Muscle of leg (tissue), 11 donors: ENCODE results near the gene YDJC. TPM values are rescaled to one million over a fixed set of nuclear protein-coding genes. Genes with fewer than 3 reads are reported as not detected.
"Not testable (repeated sequence)": the region's sequence is repeated elsewhere in the genome, so short reads cannot be mapped to it uniquely, and the experiment has no call there.

Experiments
- DNase-seq: peaks from one replicate; pipeline ENCODE4 v3.0.0; 2013
- H3K27ac ChIP-seq: one replicate; pipeline ENCODE4 v1.5.1; 2013; ENCODE audit warnings: mild to moderate bottlenecking, low read length, control low read depth
- H3K27me3 ChIP-seq: one replicate; pipeline ENCODE4 v1.6.1; 2013; ENCODE audit warnings: low read length; ENCODE audit not compliant: control insufficient read depth, insufficient read depth
- H3K36me3 ChIP-seq: one replicate; pipeline ENCODE4 v1.6.1; 2013; ENCODE audit warnings: low read length; ENCODE audit not compliant: control insufficient read depth, insufficient read depth
- H3K4me1 ChIP-seq: one replicate; pipeline ENCODE4 v1.6.1; 2013; ENCODE audit warnings: low read length; ENCODE audit not compliant: control insufficient read depth, insufficient read depth
- H3K4me3 ChIP-seq: one replicate; pipeline ENCODE4 v1.5.1; 2013; ENCODE audit warnings: low read length, control low read depth
- H3K9me3 ChIP-seq: replicated peaks from 2 replicates; pipeline ENCODE4 v1.6.1; 2013; ENCODE audit warnings: low read depth, low read length; ENCODE audit not compliant: control insufficient read depth
- WGBS: methylation state at CpG from one replicate; pipeline ENCODE4 v1.1.5; 2013; ENCODE audit warnings: missing lambda C conversion rate; ENCODE audit not compliant: insufficient coverage; 5-methylcytosine and 5-hydroxymethylcytosine counted together
- polyA plus RNA-seq, 8 donors: library from polyadenylated mRNA; unstranded; fragments of 120-200 nt; gene quantifications; one replicate each; pipeline versions ENCODE4 v1.2.1 to v1.2.3, GENCODE V29; 2013; ENCODE audit warnings: inconsistent platforms in 1 of 8, low replicate concordance in 1 of 8; ENCODE audit not compliant: insufficient read length in 8 of 8, insufficient read depth in 1 of 8
- total RNA-seq: library from RNA; stranded (reverse); fragments of 120-200 nt; gene quantifications from one replicate; pipeline ENCODE4 v1.2.4, GENCODE V29; 2013

The YDJC gene
- total and polyA plus RNA-seq, 9 donors = 4.2 to 8.5 (median 5.3) TPM

- peaks cover 23% of the 10 kb centered on the region for H3K4me1 ChIP-seq
- WGBS = under 1% methylated on average over 71 of the region's 76 CpGs
- H3K27me3 ChIP-seq = no peaks in the 10 kb centered on the region
- peak within 1 kb of the TSS; percentile 68 for H3K4me3 ChIP-seq
- peaks cover 4% of the 10 kb centered on the region for H3K36me3 ChIP-seq
- peak; percentile 99 for DNase-seq
- peak within 1 kb of the TSS; percentile 69 for H3K27ac ChIP-seq
- H3K9me3 ChIP-seq = no peaks in the 10 kb centered on the region
Observed at GRCh38 chr22:21641789-21642583, 12.2 kb upstream of the YDJC start, which contains the start of gene SDF2L1. TSS of gene SDF2L1 (plus strand) at chr22:21642302. CDS start at chr22:21642337, 35 bp downstream.

- H3K4me1 ChIP-seq = peaks cover 20% of the 10 kb centered on the region
- 3% methylated on average over 8 of the region's 9 CpGs for WGBS
- H3K4me3 ChIP-seq = peak overlapping the region; percentile 53
- no peaks in the 10 kb centered on the region for H3K27me3 ChIP-seq
- H3K36me3 ChIP-seq = peaks cover 4% of the 10 kb centered on the region
- DNase-seq = peak; percentile 60
- H3K9me3 ChIP-seq = no peaks in the 10 kb centered on the region
- H3K27ac ChIP-seq = peak overlapping the region; percentile 69
Observed at GRCh38 chr22:21641417-21641788, 11.6 kb upstream of the YDJC start.

- Histone ChIP-seq H3K4me1 (peaks cover 20% of the 10 kb centered on the region), H3K4me3 (no peak overlapping the region), H3K36me3 (peaks cover 4% of the 10 kb centered on the region), H3K27ac (no peak overlapping the region), H3K27me3 (no peaks in the 10 kb centered on the region), H3K9me3 (no peaks in the 10 kb centered on the region)
- WGBS = 63% methylated on average over 1 of the region's 5 CpGs
- no peak for DNase-seq
Observed at GRCh38 chr22:21640810-21641209, 11.0 kb upstream of the YDJC start.

GRCh38 chr22:21639359-21639758 is 9.5 kb upstream of the YDJC start:
- no peaks in the 10 kb centered on the region for H3K9me3 ChIP-seq
- 82% methylated on average over 3 of the region's 4 CpGs for WGBS
- no peak overlapping the region for H3K27ac ChIP-seq
- DNase-seq = no peak
- no peaks in the 10 kb centered on the region for H3K27me3 ChIP-seq
- H3K4me3 ChIP-seq = no peak overlapping the region
- H3K36me3 ChIP-seq = no peaks in the 10 kb centered on the region
- H3K4me1 ChIP-seq = peaks cover 20% of the 10 kb centered on the region

GRCh38 chr22:21637450-21637849 is 7.6 kb upstream of the YDJC start:
- H3K36me3 ChIP-seq, H3K27ac ChIP-seq, H3K9me3 ChIP-seq, H3K4me3 ChIP-seq, DNase-seq, H3K27me3 ChIP-seq: not testable (repeated sequence)
- no CpG with 5 or more reads among the region's 2 CpGs for WGBS
- H3K4me1 ChIP-seq = peaks cover 10% of the 10 kb centered on the region

- H3K27me3 ChIP-seq = no peaks in the 10 kb centered on the region
- 95% methylated on average over 14 of the region's 17 CpGs for WGBS
- no peaks in the 10 kb centered on the region for H3K36me3 ChIP-seq
- no peak for DNase-seq
- H3K4me1 ChIP-seq = peaks cover 7% of the 10 kb centered on the region
- H3K4me3 ChIP-seq = no peak overlapping the region
- H3K27ac ChIP-seq = no peak overlapping the region
- H3K9me3 ChIP-seq = no peaks in the 10 kb centered on the region
Observed at GRCh38 chr22:21636629-21637218, 6.9 kb upstream of the YDJC start.

- H3K27ac ChIP-seq = no peak overlapping the region
- no peaks in the 10 kb centered on the region for H3K4me1 ChIP-seq
- 73% methylated on average over 11 of the region's 15 CpGs for WGBS
Observed at GRCh38 chr22:21635771-21636510, 6.1 kb upstream of the YDJC start.

GRCh38 chr22:21634844-21635243 is 5.0 kb upstream of the YDJC start:
- Histone ChIP-seq H3K4me1 (no peaks in the 10 kb centered on the region), H3K27ac (no peak overlapping the region), H3K4me3 (no peak overlapping the region), H3K27me3 (no peaks in the 10 kb centered on the region), H3K9me3 (no peaks in the 10 kb centered on the region), H3K36me3 (no peaks in the 10 kb centered on the region)
- 72% methylated on average over 18 of the region's 19 CpGs for WGBS
- DNase-seq = no peak

More at GRCh38 chr22:21635771-21636510, 6.1 kb upstream of the YDJC start:
- Histone ChIP-seq H3K4me3 (no peak overlapping the region), H3K9me3 (no peaks in the 10 kb centered on the region), H3K36me3 (no peaks in the 10 kb centered on the region), H3K27me3 (no peaks in the 10 kb centered on the region)
- no peak for DNase-seq

GRCh38 chr22:21634081-21634480 is 4.3 kb upstream of the YDJC start:
- DNase-seq = no peak
- H3K4me1 ChIP-seq = peaks cover 4% of the 10 kb centered on the region
- no peak overlapping the region for H3K4me3 ChIP-seq
- H3K36me3 ChIP-seq = no peaks in the 10 kb centered on the region
- H3K9me3 ChIP-seq = no peaks in the 10 kb centered on the region
- WGBS = 89% methylated on average over 16 of the region's 16 CpGs
- H3K27ac ChIP-seq = no peak overlapping the region
- no peaks in the 10 kb centered on the region for H3K27me3 ChIP-seq

GRCh38 chr22:21633481-21633880 is 3.7 kb upstream of the YDJC start:
- no peaks in the 10 kb centered on the region for H3K27me3 ChIP-seq
- H3K36me3 ChIP-seq = no peaks in the 10 kb centered on the region
- WGBS = 98% methylated on average over 4 of the region's 4 CpGs
- no peak for DNase-seq
- H3K9me3 ChIP-seq = no peaks in the 10 kb centered on the region
- no peak overlapping the region for H3K27ac ChIP-seq
- peaks cover 6% of the 10 kb centered on the region for H3K4me1 ChIP-seq
- no peak overlapping the region for H3K4me3 ChIP-seq
